ENCODE results near the gene PAX7. TPM values are rescaled to one million over a fixed set of nuclear protein-coding genes. Genes with fewer than 3 reads are reported as not detected.

Gene PAX7
- total RNA-seq, 2 donors from 2014 or later: not detected

- Histone ChIP-seq H3K27me3 (peaks cover 0 to 49% of the 10 kb centered on the region in 2 donors), H3K36me3 (replicated peaks in 1 of 2; ENCODE audit: insufficient read depth in 1 of 2, low read depth in 2 of 2) (no peaks in the 10 kb centered on the region), H3K27ac (no peak overlapping the region), H3K4me1 (peaks cover 8% of the 10 kb centered on the region), H3K9me3 (no peaks in the 10 kb centered on the region), H3K4me3 (no peak overlapping the region)
- DNase-seq (no peak), ATAC-seq (no peak)
- 3 to 5% methylated on average over 23 to 42 of the region's 43 CpGs for WGBS, 2 donors
- TF ChIP-seq POLR2A (IDR thresholded peaks at IDR 0.05) (no peak), CTCF (IDR thresholded peaks at IDR 0.05) (no peak)
- intact Hi-C loops (cut with DNase I): no loop called here
These were observed 9.8 kb downstream of the PAX7 start for GRCh38 chr1:18640228-18641004.

GRCh38 chr1:18641005-18641941, 10.6 kb downstream of the PAX7 start:
- Histone ChIP-seq H3K27ac (no peak overlapping the region), H3K9me3 (no peaks in the 10 kb centered on the region), H3K4me3 (no peak overlapping the region), H3K4me1 (peaks cover 13% of the 10 kb centered on the region), H3K27me3 (peaks cover 0 to 47% of the 10 kb centered on the region in 2 donors), H3K36me3 (replicated peaks in 1 of 2; ENCODE audit: insufficient read depth in 1 of 2, low read depth in 2 of 2) (no peaks in the 10 kb centered on the region)
- WGBS, 2 donors: 3 to 6% methylated on average over 49 of the region's 49 CpGs
- TF ChIP-seq POLR2A (IDR thresholded peaks at IDR 0.05) (no peak), CTCF (IDR thresholded peaks at IDR 0.05) (no peak)
- ATAC-seq (no peak), DNase-seq (no peak)
- intact Hi-C loops (cut with DNase I): no loop called here

GRCh38 chr1:18642278-18643095, 11.8 kb downstream of the PAX7 start:
- 2 to 5% methylated on average over 22 of the region's 22 CpGs for WGBS, 2 donors
- no peak for DNase-seq
- H3K4me3 ChIP-seq: no peak overlapping the region
- TF ChIP-seq CTCF (IDR thresholded peaks at IDR 0.05): no peak
- intact Hi-C loops (cut with DNase I): no loop called here
- no peaks in the 10 kb centered on the region for H3K9me3 ChIP-seq
- H3K27ac ChIP-seq: no peak overlapping the region
- ATAC-seq: no peak
- no peaks in the 10 kb centered on the region for H3K36me3 ChIP-seq (replicated peaks in 1 of 2; ENCODE audit: insufficient read depth in 1 of 2, low read depth in 2 of 2)
- peaks cover 1 to 44% of the 10 kb centered on the region in 2 donors for H3K27me3 ChIP-seq
- peaks cover 15% of the 10 kb centered on the region for H3K4me1 ChIP-seq

- Histone ChIP-seq H3K36me3 (replicated peaks in 1 of 2; ENCODE audit: insufficient read depth in 1 of 2, low read depth in 2 of 2) (no peaks in the 10 kb centered on the region), H3K4me3 (no peak overlapping the region), H3K4me1 (peaks cover 15% of the 10 kb centered on the region), H3K27ac (no peak overlapping the region), H3K9me3 (no peaks in the 10 kb centered on the region), H3K27me3 (peaks cover 6 to 44% of the 10 kb centered on the region in 2 donors)
- TF ChIP-seq CTCF (IDR thresholded peaks at IDR 0.05): no peak
- no peak for TF ChIP-seq POLR2A (IDR thresholded peaks at IDR 0.05)
- DNase-seq (no peak), ATAC-seq (no peak)
- intact Hi-C loops (cut with DNase I): no loop called here
- WGBS, 2 donors: 1 to 3% methylated on average over 49 to 72 of the region's 73 CpGs
These were observed 12.7 kb downstream of the PAX7 start for GRCh38 chr1:18643154-18644012.

Measured in body of pancreas (tissue), 4 donors.